Frontal cortex (tissue), 4 donors: Measurements from ENCODE around the gene STYXL2. TPM values are rescaled to one million over a fixed set of nuclear protein-coding genes. Genes with fewer than 3 reads are reported as not detected.

Experiments used
- DNase-seq, 2 donors: peaks; one replicate each; pipeline ENCODE4 v3.0.0; 2012; ENCODE audit warnings: low spot score in 2 of 2
- FAIRE-seq: peaks from 2 replicates; lab custom pipeline; 2012; peaks lifted over from hg19 to GRCh38; lab: Jason Lieb, UNC
- total RNA-seq: library from RNA; depleted of rRNA; stranded (reverse); fragments of >200 nt; gene quantifications from one replicate; pipeline ENCODE4 v1.2.3, GENCODE V29; 2014
- donor health status: control.
- donor health status: control.
- donor health status: control.

Gene STYXL2
- 0.41 TPM for total RNA-seq

DNA sequence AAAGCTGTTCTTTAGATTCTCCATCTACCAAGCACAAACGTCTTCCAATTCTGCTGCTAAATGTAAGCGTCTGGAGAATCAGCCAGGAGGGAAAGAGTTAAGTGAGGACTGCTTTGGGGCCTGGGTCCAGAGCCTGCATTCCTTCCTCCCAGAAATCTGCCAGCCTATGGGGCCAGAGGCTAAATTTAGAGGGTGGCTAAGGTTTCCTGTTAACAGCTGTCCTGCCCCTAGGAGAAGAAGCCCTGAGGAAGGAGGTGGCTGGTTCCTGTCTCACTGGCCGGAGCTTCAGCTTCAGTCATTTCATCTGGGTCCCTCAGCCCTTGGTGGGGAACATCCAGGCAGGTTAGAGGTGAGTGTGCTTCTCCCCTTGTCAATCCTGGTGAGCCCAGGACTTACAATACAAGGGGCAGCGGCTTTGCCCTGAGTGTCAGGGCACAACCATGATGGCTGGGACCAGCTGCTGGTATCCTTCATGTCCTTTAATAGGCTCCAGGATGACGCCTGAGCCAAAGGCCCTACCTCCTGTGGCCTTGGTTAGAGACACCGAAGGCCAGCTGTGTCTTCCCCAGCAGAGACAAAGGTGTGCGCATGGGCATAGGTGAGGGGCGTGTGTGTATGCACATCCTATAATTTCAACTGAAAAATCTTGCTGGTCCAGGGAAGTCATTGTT, at the start of gene STYXL2:
TSS of gene STYXL2 (plus strand) at position 230 of the 671 bp plus-strand sequence. CDS start 775 bp downstream, outside the sequence.
- DNase-seq (no peak), FAIRE-seq (no peak)

DNA sequence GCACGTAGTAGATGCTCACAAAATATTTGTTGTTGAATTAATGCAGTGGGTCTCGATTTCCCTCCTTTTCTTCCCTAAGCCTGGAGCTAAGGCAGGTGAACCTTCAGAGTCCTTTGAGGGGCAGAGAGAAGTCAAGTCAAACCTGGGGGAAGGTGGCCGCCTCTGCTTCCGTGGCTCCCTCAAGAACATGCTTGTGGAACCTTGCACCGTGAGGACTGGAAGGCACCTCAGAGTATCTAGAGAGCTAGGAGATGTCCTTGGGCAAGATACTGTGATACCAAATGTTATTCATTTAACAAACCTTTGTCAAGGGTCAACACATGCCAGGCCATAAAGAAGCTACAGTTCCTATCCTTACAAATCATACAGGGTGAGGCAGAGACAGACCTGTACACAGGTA, 42.0 kb upstream of the STYXL2 start:
- FAIRE-seq (no peak), DNase-seq (no peak)

DNA sequence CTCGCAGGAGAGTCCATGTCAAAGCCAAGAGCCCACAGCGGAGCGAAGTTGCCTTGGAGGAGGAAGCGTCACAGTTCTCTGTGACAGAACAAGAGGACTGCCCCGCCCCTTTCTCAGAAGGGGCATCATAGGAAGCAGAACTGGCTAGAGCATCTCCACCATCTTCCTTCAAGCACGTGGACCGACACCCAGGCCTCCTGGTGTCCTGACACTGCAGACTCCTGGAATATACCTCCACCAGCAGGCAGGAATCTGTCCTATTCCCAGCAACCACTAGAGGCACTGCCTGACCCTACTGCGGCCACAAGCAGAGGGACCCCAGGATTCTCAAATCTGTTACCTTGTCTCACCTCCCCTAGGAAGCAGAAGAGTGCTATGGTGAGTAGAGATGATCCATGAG, 41.5 kb upstream of the STYXL2 start:
- FAIRE-seq (no peak), DNase-seq (no peak)

DNA sequence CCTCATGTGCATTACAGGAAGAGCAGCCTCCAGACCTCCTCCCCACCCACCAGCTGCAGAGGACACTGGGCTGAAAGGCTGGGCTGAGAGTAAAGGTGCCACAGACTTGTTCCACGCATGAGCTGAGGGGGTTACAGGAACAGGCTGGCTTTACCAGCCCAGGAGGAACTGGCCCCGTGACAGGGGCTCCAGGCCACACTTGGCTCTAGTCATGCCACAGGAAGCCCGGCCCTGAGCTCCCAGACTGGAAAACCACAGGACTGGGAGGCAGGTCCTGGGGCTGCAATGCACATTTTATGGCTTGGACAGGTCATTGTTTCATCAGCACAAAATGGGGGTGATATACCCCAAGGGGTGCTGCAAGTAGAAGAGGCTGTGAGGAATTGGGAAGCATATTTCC, 39.3 kb upstream of the STYXL2 start:
- DNase-seq: no peak
- no peak for FAIRE-seq

DNA sequence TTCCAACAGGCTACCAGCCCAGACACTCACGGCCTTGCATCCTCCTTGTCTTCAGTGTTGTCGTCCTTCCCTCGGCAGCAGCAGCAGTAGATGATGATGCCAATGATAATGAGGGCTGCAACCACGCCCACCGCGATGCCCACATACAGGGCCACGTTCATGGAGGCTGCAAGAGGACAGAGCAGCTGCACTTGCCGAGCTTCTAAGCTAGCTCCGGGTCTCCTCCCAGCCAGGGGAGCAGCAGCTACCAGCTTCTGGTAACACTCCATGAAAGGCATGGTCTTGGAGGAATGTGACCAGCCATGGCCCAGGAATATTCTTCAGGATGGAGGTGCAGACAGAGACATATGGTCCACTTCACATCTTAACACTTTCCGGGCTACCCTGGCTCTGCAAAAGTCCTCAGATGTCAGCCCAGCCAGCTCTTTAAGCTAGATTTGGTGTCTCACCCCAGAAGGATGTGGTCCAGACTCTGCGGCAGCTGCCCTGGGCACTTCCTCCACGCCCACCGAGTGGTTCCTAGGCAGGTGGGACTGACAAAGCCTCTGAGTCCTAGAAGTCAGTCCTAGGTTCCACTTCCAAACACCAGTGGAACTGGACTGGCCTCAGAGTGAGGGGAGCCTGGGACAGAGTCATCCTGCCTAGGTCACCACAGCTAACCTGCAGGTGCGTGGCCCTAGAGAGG, 38.8 kb upstream of the STYXL2 start:
- FAIRE-seq: no peak
- no peak for DNase-seq

DNA sequence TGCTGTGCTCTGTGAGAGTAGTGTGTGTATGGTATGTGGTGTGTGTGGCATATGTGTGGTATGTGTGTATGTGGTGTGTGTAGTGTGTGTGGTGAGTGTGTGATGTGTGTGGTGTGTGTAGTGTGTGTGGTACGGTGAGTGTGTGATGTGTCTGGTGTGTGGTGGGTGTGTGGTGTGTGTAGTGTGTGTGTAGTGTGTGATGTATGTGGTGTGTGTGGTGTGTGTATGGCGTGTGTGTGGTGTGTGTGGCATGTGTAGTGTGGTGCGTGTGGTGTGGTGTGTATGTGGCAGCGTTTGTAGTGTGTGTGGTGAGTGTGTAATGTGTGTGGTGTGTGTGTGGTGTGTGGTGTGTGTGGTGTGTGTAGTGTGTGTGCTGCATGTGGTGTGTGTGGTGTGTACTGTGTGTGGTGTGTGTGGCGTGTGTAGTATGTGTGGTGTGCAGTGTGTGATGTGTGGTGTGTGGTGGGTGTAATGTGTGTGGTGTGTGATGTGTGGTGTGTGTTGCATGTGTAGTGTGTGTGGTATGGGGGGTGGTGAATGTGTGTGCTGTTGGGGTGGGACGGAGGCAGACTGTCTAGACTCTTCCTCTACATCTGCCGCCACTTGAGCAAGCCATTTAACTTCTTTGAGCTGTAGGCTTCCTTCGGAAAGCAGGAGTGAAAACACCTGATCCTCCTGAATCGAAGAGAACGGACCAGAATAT, 37.2 kb upstream of the STYXL2 start:
- FAIRE-seq (no peak), DNase-seq (no peak)

DNA sequence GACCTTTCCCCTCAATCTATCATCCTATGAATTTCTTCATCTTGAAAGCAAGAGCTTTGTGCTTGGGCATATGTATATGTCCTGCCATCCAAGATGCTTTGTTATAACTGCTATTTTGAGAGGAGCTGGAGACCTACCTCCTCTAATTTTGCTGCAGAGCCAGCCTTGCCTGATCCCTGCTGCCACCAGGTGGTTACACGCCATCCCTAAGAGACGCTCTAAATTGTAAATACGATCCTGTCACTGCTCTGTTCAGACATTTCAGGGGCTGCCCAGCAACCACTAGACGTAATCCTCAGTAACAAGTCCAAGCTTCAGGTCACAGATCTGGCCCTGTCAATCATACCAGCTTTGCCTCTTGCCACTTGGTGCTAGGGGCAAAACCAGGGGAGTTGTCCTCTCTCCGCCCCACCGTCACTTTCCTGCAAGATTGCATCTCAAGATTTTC, 36.6 kb upstream of the STYXL2 start:
- DNase-seq: peak in 1 of 2 donors; percentile 45
- no peak for FAIRE-seq

DNA sequence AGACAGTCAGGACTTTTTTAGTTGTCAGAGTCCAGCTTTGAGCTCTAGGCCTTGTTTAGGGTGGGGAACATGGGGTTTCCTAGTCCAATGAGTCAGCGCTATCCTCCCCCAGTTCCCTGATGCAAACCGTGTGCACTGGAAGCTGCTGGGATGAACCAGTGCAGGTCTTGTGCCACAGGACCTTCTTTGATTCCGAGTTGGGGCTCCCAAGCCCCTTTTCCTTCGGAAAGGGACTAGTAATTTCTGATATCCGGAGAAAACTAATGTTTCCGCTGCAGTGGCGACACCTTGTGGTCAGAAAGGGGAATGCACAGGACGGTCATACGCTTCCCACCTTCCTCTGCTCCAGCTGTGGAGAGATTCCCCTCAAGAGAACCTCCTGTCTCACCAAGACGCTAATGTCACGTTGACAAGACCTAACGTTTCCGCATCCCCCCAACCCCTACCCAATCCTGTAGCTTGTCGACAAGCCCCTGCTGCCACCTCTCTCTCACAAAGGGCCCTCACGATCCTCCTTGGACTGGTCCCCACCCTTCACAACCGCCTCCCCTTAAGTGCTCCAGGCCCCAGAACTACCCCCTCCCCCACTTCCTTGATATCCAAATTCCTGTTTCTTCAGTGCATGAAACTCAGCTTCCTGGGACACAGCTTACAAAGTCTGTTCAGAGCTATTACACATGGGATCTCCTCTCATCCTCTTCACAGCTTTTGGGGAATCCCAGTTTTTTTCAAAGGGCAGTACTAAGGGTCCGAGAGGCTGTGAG, 34.6 kb upstream of the STYXL2 start:
- no peak for FAIRE-seq
- DNase-seq: peak; percentile 47 to 57

DNA sequence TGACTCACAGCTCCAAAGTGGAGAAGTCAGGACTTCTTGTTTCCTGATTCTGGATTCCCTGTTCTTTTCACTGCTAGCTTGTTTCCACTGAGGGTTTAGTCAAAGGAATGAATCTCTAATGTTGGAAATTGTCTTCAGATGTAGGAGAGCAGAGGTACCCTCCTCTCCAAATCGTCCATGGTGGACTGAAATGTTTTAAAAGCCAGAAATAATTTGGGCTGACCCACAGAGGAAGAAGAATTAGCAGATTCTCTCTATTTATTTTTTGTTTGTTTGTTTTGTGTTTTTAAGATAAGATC, 34.1 kb upstream of the STYXL2 start:
- DNase-seq (no peak), FAIRE-seq (no peak)

DNA sequence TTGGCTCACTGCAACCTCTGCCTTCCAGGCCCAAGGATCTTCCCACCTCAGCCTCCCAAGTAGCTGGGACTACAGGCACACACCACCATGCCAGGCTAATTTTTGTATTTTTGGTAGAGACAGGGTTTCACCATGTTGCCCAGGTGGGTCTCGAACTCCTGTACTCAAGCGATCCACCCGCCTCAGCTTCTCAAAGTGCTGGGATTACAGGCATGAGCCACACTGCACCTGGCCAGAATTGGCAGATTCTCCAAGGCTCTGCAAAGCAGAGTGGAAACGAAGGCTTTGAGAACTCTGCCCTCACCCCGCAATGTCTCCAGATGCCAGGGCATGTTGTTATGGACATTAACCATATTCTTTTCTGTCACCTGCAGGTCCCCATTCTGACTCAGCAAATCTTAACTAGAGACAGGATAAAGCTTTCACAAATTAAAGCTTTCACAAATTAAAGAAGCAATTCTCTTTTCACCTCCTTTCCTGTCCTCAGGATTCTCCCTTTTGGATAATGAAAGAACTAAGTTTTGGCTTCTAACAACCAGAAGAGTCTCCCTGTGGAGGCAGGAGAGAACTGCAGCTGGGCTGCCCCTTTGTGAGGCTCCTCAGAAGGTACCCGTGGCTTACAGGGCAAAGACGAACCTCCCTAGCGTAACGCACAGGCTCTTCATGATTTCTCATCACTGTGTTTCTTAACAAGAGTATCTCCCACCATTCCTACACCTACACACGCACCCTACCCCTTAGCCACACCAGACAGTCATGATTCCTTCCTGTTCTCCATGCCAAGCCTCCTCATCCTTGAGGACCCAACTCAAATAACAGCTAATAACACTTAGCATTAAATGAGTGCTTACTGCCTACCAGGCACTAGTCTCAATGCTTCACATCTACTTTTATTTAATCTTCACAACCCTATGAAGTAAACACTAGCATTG, 33.5 kb upstream of the STYXL2 start:
- FAIRE-seq (no peak), DNase-seq (no peak)

DNA sequence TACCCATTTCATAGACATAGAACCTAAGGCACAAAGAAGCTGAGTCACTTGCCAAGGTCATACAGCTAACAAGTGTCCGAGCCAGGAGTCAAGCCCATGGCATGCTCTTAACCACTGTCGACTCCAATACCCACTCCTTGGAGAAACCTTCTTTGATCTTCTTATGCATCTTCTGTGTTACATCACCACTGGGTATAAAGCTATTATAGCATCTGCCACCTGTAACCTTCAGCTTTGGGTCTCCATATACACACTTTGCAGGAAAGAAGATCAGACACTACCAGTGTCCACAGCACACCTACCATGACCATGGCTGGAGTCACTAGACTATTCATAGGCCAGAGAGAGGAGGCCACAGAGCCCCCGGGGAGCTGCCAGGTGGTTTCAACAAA, 32.8 kb upstream of the STYXL2 start:
- no peak for FAIRE-seq
- no peak for DNase-seq

DNA sequence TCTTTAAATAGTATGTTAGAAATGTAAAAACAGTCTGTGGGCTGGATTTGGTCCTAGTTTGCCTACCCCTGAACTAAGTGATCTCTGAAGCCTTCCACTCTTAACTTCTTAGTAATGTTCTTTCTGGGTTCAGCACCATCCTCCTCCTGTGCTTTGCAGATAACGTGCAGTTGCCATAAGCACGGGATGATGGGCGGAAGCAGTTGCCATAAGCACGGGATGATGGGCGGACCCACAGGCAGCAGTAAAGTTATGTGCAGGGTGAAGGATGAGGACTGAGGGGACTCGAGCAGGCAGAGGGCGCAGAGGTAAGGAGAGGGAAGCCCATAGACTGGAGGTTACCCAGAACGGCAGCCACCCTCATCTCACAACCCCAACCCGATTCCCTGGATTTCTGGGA, 29.3 kb upstream of the STYXL2 start:
- DNase-seq (no peak), FAIRE-seq (no peak)

DNA sequence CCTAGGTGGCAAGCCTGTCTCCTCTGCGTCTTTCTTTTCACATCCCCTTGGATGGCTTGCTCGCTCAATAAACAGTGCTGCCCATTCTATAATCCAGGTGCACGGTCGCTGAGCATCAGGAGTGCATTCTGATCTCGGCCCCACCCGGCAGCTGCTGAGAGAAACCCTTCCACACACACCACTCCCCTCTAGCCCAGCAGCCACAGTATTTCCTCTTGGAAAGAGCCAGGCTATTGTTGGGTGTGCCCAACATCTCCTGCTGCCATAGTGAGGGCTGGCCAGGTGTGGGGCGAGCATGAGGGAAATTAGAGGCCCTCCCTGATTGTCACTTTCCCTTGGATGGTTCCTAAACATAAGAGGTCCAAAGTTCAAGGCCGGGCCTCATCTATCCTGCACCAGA, 28.4 kb upstream of the STYXL2 start:
- FAIRE-seq (no peak), DNase-seq (no peak)

DNA sequence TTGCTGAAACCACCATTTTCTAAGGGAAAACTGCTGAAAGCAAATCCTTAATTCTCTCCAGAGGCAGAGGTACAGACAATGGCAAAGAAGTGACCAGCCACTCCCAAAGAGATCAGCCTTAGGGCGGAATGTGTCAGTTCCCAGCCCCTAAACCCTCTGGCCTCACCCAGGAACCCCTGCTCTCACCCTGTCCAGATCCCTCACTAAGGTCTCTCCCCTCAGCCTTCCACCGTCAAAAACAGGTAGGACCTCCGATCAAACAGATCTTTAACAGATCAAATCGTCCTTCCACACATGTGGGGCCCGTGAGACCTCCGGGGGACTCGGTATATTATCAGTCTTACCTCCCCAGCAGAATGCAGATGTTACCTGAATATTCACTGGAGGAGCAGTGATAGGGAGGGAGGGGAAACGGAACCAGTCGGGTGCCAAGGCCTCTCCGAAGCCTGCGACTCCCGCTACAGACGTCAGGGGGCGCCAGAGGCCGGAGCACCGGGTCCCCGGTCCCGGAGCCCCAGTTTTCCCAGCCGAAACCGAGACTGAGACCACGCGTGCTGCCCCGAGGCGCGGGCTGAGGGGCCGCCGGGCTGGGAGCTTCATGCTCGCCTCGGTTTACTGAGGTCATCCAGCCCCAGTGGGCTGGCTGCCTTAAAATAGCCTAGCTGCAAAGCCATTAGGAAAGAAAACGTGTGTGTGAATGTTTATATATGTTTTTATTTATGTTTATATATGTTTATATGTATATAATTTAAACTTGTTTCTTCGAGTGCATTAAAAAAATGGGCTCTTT, 27.3 kb upstream of the STYXL2 start:
- peak; percentile 52 to 87 for DNase-seq
- no peak for FAIRE-seq

DNA sequence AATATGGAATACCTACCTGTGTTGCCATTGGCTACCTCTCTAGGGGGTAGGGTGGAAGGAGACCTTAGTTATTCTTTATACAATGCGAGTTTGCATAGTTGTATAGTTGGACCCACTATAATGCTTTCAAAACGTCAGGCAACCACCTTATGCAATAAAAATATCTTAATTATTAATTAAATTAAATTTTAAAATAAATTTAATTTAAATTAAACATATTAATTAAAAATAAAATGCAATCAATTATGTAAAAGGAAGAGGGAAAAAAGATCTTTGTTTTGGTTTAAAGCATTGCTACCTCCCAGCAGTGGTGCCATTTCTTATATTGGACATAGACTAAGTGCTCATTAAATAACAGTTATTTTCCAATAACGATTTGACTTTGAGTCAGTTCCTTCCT, 26.0 kb upstream of the STYXL2 start:
- no peak for DNase-seq
- FAIRE-seq: no peak

DNA sequence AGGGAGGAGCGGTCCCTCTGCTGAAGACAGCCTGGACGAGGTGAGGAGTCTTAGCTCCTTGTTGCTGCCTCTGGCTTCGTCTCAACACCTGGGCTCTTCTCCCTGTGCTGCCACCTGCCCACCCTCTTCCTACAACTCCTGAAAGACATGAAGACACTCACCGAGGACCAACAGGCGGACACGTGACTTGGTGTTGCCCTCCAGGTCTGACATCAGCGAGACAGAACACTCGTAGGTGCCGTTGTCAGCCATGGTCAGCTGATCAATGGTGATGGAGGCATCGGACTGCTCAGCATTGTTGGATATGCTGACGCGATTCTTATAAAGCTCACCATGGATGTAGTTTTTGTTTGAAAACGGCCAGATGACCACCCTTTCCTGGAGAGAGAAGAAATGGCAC, 25.1 kb upstream of the STYXL2 start:
- DNase-seq: no peak
- FAIRE-seq: no peak

DNA sequence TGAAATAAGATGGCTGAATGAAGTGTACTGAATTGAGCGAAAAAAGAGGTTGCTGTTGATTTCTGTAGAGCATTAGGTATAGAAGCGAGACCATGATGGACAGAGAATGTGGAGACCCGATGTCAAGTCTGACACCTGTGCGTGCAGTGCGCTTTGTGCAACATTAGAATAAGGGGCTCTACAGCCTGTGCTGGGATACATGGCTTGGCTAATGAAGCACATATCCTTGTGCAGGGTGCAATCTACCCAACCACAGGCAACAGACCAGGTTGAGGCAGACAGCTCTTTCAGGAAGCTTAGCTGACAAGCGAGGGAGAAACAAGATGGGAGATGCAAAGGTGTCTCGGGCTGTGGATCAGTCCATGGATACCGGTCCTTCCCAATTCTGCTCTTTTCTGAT, 22.6 kb upstream of the STYXL2 start:
- DNase-seq (no peak), FAIRE-seq (no peak)

DNA sequence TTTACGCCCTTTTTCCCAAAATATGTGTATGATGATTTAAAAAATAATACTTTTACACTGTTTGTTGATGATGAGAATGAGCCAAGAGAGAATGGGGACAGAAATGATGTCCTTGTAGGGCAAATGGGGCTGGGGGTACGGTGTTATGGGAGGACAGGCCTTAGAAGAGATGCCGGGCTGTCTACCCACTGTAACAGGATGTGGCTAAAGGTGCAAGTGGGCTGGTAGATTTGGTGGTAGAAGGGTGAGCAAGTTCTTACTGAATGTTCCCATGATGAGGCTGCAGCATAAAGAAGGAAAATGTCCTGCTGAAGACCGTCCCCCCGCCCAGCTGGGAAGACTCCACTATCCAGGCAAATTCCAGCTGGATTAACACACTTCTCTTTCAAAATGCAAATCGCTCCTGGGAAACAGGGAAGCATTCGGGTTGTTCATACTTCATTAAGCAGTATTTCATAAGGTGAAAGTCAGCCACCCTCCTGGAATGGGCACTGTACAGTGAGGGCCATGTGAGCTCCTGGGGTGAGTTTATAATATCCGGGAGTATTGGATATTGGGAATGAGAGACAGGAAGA, 17.7 kb upstream of the STYXL2 start:
- no peak for FAIRE-seq

More for the DNA sequence above, 17.7 kb upstream of the STYXL2 start:
- DNase-seq: no peak
